Measurements from ENCODE around the gene CHMP1A.
A peak's percentile ranks its signal among the peaks of the same experiment; 100 is the strongest.

CHMP1A gene

DNA sequence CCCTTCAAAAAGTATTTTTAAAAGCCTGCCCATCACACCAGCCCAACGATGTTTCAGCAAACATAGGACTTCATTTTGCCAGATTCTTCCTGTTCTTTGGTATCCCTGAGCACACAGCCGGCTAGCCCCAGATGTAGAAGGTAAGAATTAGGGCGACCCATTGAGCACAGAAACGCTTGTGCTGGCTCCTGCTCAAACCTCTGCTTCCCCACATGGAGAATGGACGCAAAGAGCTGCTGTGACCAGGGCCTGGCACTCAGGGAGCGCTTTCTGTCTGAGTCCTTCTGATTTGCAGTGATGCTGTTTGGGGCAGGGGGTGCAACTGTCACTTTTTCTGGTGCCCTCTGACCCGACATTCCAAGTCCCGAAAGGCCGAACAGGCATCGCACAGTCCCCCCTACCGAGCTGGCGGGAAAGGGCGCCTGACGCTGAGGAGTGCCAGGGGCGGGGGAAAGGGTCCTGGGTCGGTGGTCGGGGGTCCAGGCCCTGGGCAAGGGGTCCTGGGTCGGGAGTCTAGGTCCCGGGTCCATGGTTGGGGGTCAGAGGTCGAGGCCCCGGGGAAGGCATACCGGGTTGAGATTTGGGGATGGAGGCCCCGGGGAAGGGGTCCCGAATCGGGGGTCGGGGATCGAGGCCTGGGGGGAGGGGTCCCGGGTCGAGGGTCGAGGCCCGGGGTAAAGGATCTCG is 930 bp downstream of the CHMP1A start:
- Mint-ChIP-seq H3K9me3 (no peaks in the 10 kb centered on the region), H3K4me1 (ENCODE audit: low read depth) (peaks cover 41% of the 10 kb centered on the region), H3K27me3 (no peaks in the 10 kb centered on the region), H3K4me3 (peak overlapping the region; percentile 91), H3K27ac (peak overlapping the region; percentile 90), H3K36me3 (ENCODE audit: low read depth) (peaks cover 59% of the 10 kb centered on the region)
- no peak for DNase-seq

DNA sequence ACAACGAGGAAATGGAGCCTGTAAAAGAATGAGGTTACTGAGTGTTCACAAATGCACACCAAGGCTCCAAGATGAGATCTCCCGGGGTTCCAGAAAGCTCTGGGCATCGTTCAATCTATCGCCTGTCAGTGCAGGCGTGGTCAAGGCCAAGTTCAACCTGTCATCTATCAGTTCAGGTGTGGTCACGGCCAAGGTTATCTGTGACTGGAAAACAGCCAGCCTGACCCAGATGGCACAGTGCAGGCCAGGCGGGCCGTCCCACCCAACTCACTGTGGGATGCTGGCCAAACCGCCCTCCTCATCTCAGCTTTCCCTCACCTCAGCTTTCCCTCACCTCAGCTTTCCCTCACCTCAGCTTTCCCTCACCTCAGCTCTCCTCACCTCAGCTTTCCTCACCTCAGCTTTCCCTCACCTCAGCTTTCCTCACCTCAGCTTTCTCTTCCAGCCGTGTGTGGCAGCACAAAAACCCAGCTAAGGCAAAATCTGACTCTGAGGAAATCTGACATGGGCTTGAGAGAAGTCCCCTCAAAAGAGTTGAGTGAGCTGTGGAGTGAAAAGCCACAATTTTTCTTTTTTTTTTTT is 2.4 kb downstream of the CHMP1A start:
- peaks cover 59% of the 10 kb centered on the region for H3K36me3 Mint-ChIP-seq (ENCODE audit: low read depth)
- H3K4me3 Mint-ChIP-seq: peak overlapping the region; percentile 91
- peak overlapping the region; percentile 90 for H3K27ac Mint-ChIP-seq
- no peak for DNase-seq
- no peaks in the 10 kb centered on the region for H3K9me3 Mint-ChIP-seq
- H3K27me3 Mint-ChIP-seq: no peaks in the 10 kb centered on the region
- peaks cover 38% of the 10 kb centered on the region for H3K4me1 Mint-ChIP-seq (ENCODE audit: low read depth)

DNA sequence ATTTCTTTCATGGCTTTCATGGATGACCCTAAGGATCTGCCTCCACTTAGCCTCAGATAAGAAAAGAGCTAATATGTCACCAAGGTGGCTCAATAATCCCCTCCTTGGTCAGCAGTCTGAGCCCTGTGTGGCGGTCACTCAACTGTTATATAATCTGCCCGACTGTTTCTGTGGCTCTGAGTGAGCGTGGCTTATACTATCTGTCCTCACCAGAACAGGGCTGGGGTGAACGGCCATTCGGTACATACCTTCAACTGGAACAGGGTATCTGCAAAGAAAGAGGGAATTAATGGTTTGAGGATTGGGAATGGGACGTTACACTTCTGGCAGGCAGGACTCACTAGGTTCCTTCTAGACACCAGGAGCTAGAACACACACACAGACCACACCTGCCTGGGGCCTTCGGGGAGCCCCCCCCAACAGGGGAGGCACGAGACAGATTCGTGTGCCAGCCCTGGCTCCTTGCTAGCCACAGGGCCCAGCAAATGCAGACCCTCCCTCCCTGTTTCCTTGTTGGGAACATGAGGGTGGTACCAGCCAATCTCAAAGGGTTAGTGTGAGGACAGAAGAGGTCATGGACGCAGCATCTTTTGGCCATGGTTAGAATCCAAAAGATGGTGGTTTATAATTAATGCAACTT is 3.7 kb downstream of the CHMP1A start:
- DNase-seq: no peak
- no peak overlapping the region for H3K4me3 Mint-ChIP-seq
- H3K27me3 Mint-ChIP-seq: no peaks in the 10 kb centered on the region
- peak overlapping the region; percentile 69 for H3K27ac Mint-ChIP-seq
- peaks cover 60% of the 10 kb centered on the region for H3K36me3 Mint-ChIP-seq (ENCODE audit: low read depth)
- no peaks in the 10 kb centered on the region for H3K9me3 Mint-ChIP-seq
- peaks cover 30% of the 10 kb centered on the region for H3K4me1 Mint-ChIP-seq (ENCODE audit: low read depth)

GRCh38 chr16:89651584-89651983 is 5.9 kb downstream of the CHMP1A start:
- peaks cover 60% of the 10 kb centered on the region for H3K36me3 Mint-ChIP-seq (ENCODE audit: low read depth)
- H3K4me1 Mint-ChIP-seq (ENCODE audit: low read depth): peaks cover 24% of the 10 kb centered on the region
- H3K27ac Mint-ChIP-seq: no peak overlapping the region
- H3K9me3 Mint-ChIP-seq: no peaks in the 10 kb centered on the region
- no peak overlapping the region for H3K4me3 Mint-ChIP-seq
- no peak for DNase-seq
- H3K27me3 Mint-ChIP-seq: no peaks in the 10 kb centered on the region

DNA sequence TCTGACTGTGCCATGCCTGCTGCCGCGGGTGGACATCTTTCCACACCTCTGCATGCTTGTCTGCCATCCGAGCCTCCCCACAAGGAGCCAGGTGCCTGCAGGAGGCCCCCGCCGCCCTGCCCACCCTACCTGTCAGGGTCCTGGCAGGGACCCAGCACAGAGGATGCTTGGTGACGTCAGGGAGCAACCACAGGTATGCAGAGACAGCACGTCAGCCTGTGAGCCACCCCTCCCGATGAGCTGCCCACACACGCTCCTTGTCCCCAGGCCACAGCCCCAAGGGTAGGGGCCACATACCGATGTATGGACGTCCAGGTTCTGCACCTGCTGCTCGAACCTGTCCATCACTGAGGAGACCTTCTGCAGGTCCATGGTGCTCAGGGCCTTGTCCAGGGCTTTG is 10.6 kb downstream of the CHMP1A start:
- Mint-ChIP-seq H3K9me3 (no peaks in the 10 kb centered on the region), H3K4me1 (ENCODE audit: low read depth) (no peaks in the 10 kb centered on the region), H3K4me3 (no peak overlapping the region), H3K27ac (no peak overlapping the region), H3K27me3 (no peaks in the 10 kb centered on the region), H3K36me3 (ENCODE audit: low read depth) (peaks cover 56% of the 10 kb centered on the region)
- DNase-seq: no peak

- Mint-ChIP-seq H3K4me1 (ENCODE audit: low read depth) (peaks cover 2% of the 10 kb centered on the region), H3K27me3 (no peaks in the 10 kb centered on the region), H3K27ac (no peak overlapping the region), H3K4me3 (no peak overlapping the region), H3K9me3 (no peaks in the 10 kb centered on the region), H3K36me3 (ENCODE audit: low read depth) (peaks cover 53% of the 10 kb centered on the region)
- no peak for DNase-seq
These were observed 11.2 kb downstream of the CHMP1A start for GRCh38 chr16:89646270-89646669.

DNA sequence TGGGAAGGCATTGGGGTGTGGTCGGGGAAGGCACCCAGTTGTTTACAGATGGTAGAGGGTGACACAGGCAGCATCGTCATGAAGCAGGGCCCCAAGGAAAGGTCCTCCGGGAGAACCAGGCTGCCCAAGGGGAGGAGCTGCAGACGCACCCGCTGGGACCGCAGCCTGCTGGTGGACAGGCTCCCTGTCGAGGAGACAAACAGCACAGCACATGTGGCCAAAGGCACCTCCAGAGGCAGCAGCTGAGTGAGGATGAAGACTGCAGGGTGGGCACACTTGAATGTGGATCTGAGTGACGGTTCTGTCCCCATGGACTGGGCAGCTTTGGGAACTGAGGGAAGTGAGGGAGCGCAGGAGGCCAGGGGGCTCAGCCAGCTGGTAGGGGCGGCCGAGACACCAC is 12.4 kb downstream of the CHMP1A start:
- Mint-ChIP-seq H3K4me1 (ENCODE audit: low read depth) (peaks cover 11% of the 10 kb centered on the region), H3K27ac (no peak overlapping the region), H3K4me3 (no peak overlapping the region), H3K36me3 (ENCODE audit: low read depth) (peaks cover 41% of the 10 kb centered on the region), H3K9me3 (no peaks in the 10 kb centered on the region), H3K27me3 (no peaks in the 10 kb centered on the region)
- DNase-seq: no peak

- DNase-seq: no peak
- Mint-ChIP-seq H3K4me3 (no peak overlapping the region), H3K36me3 (ENCODE audit: low read depth) (peaks cover 32% of the 10 kb centered on the region), H3K27ac (no peak overlapping the region), H3K9me3 (no peaks in the 10 kb centered on the region), H3K4me1 (ENCODE audit: low read depth) (peaks cover 11% of the 10 kb centered on the region), H3K27me3 (no peaks in the 10 kb centered on the region)
These were observed 13.7 kb downstream of the CHMP1A start for GRCh38 chr16:89643769-89644300.

- Mint-ChIP-seq H3K27me3 (no peaks in the 10 kb centered on the region), H3K27ac (no peak overlapping the region), H3K4me1 (ENCODE audit: low read depth) (peaks cover 11% of the 10 kb centered on the region), H3K36me3 (ENCODE audit: low read depth) (peaks cover 27% of the 10 kb centered on the region), H3K4me3 (no peak overlapping the region), H3K9me3 (no peaks in the 10 kb centered on the region)
- no peak for DNase-seq
These were observed 14.9 kb downstream of the CHMP1A start for GRCh38 chr16:89642574-89642973.

- no peak for DNase-seq
- Mint-ChIP-seq H3K4me1 (ENCODE audit: low read depth) (peaks cover 11% of the 10 kb centered on the region), H3K27ac (no peak overlapping the region), H3K9me3 (no peaks in the 10 kb centered on the region), H3K27me3 (no peaks in the 10 kb centered on the region), H3K4me3 (no peak overlapping the region), H3K36me3 (ENCODE audit: low read depth) (peaks cover 21% of the 10 kb centered on the region)
These were observed 15.9 kb downstream of the CHMP1A start for GRCh38 chr16:89641458-89642119.

DNA sequence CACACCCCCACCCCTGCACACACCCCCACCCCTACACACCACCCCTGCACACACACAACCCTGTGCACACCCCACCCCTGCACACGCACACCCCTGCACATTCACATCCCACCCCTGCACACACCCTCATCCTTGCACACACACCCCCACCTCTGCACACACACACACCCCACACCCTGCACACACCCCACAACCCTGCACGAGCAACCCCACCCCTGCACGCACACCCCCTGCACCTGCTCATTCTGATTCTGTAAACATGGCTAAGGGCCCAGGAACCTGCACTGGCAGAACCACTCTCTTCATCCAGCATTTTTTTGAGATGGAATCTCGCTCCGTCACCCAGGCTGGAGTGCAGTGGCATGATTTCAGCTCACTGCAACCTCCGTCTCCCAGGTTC is 18.1 kb downstream of the CHMP1A start:
- Mint-ChIP-seq H3K36me3 (ENCODE audit: low read depth) (peaks cover under 1% of the 10 kb centered on the region), H3K4me1 (ENCODE audit: low read depth) (peaks cover 11% of the 10 kb centered on the region), H3K4me3 (no peak overlapping the region), H3K27ac (peak overlapping the region; percentile 26), H3K27me3 (no peaks in the 10 kb centered on the region), H3K9me3 (no peaks in the 10 kb centered on the region)
- no peak for DNase-seq

DNA sequence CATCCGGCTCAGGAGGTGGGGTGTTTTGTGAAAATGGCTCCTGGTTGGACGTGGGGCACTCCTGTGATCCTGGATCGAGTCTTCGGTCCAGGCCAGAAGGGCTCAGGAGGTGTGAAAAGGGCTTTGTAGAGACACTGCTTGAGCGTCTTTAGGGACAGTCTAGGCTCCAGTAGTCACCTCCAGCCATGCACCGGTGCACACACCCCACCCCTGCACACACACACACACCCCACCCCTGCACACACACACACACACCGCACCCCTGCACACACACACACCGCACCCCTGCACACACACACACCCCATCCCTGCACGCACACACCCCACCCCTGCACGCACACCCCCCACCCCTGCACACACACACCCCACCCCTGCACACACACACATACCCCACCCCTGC is 19.1 kb downstream of the CHMP1A start:
- Mint-ChIP-seq H3K4me1 (ENCODE audit: low read depth) (peaks cover 11% of the 10 kb centered on the region), H3K27me3 (no peaks in the 10 kb centered on the region), H3K9me3 (no peaks in the 10 kb centered on the region), H3K36me3 (ENCODE audit: low read depth) (no peaks in the 10 kb centered on the region), H3K27ac (no peak overlapping the region), H3K4me3 (no peak overlapping the region)
- no peak for DNase-seq

GRCh38 chr16:89637379-89637778 is 20.1 kb downstream of the CHMP1A start:
- no peak overlapping the region for H3K27ac Mint-ChIP-seq
- H3K9me3 Mint-ChIP-seq: no peaks in the 10 kb centered on the region
- no peak overlapping the region for H3K4me3 Mint-ChIP-seq
- H3K27me3 Mint-ChIP-seq: no peaks in the 10 kb centered on the region
- H3K4me1 Mint-ChIP-seq (ENCODE audit: low read depth): peaks cover 11% of the 10 kb centered on the region
- no peak for DNase-seq
- H3K36me3 Mint-ChIP-seq (ENCODE audit: low read depth): no peaks in the 10 kb centered on the region

- Mint-ChIP-seq H3K27me3 (no peaks in the 10 kb centered on the region), H3K27ac (no peak overlapping the region), H3K36me3 (ENCODE audit: low read depth) (no peaks in the 10 kb centered on the region), H3K9me3 (no peaks in the 10 kb centered on the region), H3K4me3 (no peak overlapping the region), H3K4me1 (ENCODE audit: low read depth) (peaks cover 11% of the 10 kb centered on the region)
- DNase-seq: no peak
These were observed 20.8 kb downstream of the CHMP1A start for GRCh38 chr16:89636663-89637062.
